H1 (cell line): Measurements from ENCODE around the gene ACOX1. TPM values are rescaled to one million over a fixed set of nuclear protein-coding genes. Genes with fewer than 3 reads are reported as not detected.

Experiments
- CTCF ChIA-PET: fragments of 300-600 bp; sonication (Branson Sonifier 250); formaldehyde crosslinking; loops from one replicate; lab custom pipeline; 2021; ENCODE audit not compliant: partially characterized antibody; lab: Charles Lee
- POLR2A ChIA-PET: fragments of 300-600 bp; sonication (Branson Sonifier 250); formaldehyde crosslinking; loops from one replicate; lab custom pipeline; 2021; ENCODE audit warnings: inconsistent platforms; ENCODE audit not compliant: partially characterized antibody; lab: Charles Lee
- DNase-seq, 2 experiments: peaks; one replicate each; pipeline versions ENCODE4 v3.0.0 to v3.0.0-alpha.2; 2010 to 2022; ENCODE audit warnings: low spot score in 2 of 2, low read depth in 1 of 2, mixed read lengths in 1 of 2
- FAIRE-seq: peaks from 2 replicates; lab custom pipeline; 2011; peaks lifted over from hg19 to GRCh38; lab: Jason Lieb, UNC
- H2AFZ ChIP-seq: 2 replicates; pipeline ENCODE4 v1.8.1; 2012; ENCODE audit warnings: low read length, inconsistent platforms
- H2AK5ac ChIP-seq: 2 replicates; pipeline ENCODE4 v1.6.1; 2013; ENCODE audit warnings: low read depth, low read length
- H2BK120ac ChIP-seq: replicated peaks from 2 replicates; pipeline ENCODE3; 2013; ENCODE audit warnings: low read depth, low read length, inconsistent platforms
- H2BK12ac ChIP-seq: 2 replicates; pipeline ENCODE4 v1.6.1; 2013; ENCODE audit warnings: low read depth, low read length
- H2BK15ac ChIP-seq: 2 replicates; pipeline ENCODE4 v1.6.1; 2013; ENCODE audit warnings: low read length
- H2BK20ac ChIP-seq: 2 replicates; pipeline ENCODE4 v1.6.1; 2013; ENCODE audit warnings: low read length
- H2BK5ac ChIP-seq: 2 replicates; pipeline ENCODE4 v1.6.1; 2013; ENCODE audit warnings: low read depth, low read length
- H3K14ac ChIP-seq: 2 replicates; pipeline ENCODE4 v1.6.1; 2013; ENCODE audit warnings: inconsistent platforms; ENCODE audit not compliant: insufficient read length
- H3K18ac ChIP-seq: 2 replicates; pipeline ENCODE4 v1.6.1; 2013; ENCODE audit warnings: low read length; ENCODE audit errors: extremely low read depth
- H3K23ac ChIP-seq: 2 replicates; pipeline ENCODE4 v1.6.1; 2013; ENCODE audit warnings: inconsistent platforms; ENCODE audit not compliant: insufficient read length
- H3K23me2 ChIP-seq: 2 replicates; pipeline ENCODE4 v1.6.1; 2013; ENCODE audit warnings: low read depth, low read length
- H3K27ac ChIP-seq: 2 replicates; pipeline ENCODE4 v1.6.1; 2011; ENCODE audit warnings: low read depth, low read length, inconsistent platforms
- H3K27me3 ChIP-seq, 4 experiments: replicated peaks in 1 of 4; 1 replicate in 1 of 4; 2 replicates in 3 of 4; pipeline versions ENCODE4 v1.6.1 to v1.8.1; 2011 to 2013; ENCODE audit warnings: low read length in 3 of 4, mild to moderate bottlenecking in 3 of 4, inconsistent platforms in 2 of 4, mixed read lengths in 2 of 4, moderate library complexity in 1 of 4; ENCODE audit not compliant: control insufficient read depth in 3 of 4, insufficient read depth in 3 of 4; ENCODE audit errors: extremely low read depth in 1 of 4
- H3K36me3 ChIP-seq, 4 experiments: 2 replicates each; pipeline versions ENCODE4 v1.6.1 to v1.8.1; 2011 to 2013; ENCODE audit warnings: mild to moderate bottlenecking in 4 of 4, low read length in 3 of 4, moderate library complexity in 2 of 4, control low read depth in 1 of 4, inconsistent platforms in 1 of 4; ENCODE audit not compliant: insufficient read depth in 4 of 4, control insufficient read depth in 2 of 4
- H3K4ac ChIP-seq: replicated peaks from 2 replicates; pipeline ENCODE3; 2013; ENCODE audit warnings: low read length, low read depth, mixed read lengths, inconsistent platforms; ENCODE audit not compliant: insufficient read length
- H3K4me1 ChIP-seq, 4 experiments: replicated peaks in 1 of 4; 1 replicate in 1 of 4; 2 replicates in 3 of 4; pipeline versions ENCODE4 v1.6.1 to v1.8.1; 2011 to 2013; ENCODE audit warnings: low read length in 3 of 4, inconsistent platforms in 2 of 4, mixed read lengths in 1 of 4; ENCODE audit not compliant: insufficient read depth in 4 of 4, control insufficient read depth in 3 of 4
- H3K4me2 ChIP-seq, 2 experiments: 2 replicates each; pipeline versions ENCODE4 v1.6.1 to v1.8.1; 2011 to 2013; ENCODE audit warnings: low read depth in 2 of 2, low read length in 2 of 2, control low read depth in 1 of 2, inconsistent platforms in 1 of 2, mild to moderate bottlenecking in 1 of 2; ENCODE audit not compliant: insufficient read depth in 1 of 2
- H3K4me3 ChIP-seq, 4 experiments: fragments of 200-600, 300-600 bp in 1 of 4; sonication (generic), shearing (Covaris generic), sonication (Bioruptor Twin) in 1 of 4; 2 replicates each; pipeline versions ENCODE4 v1.5.1 to v1.8.1; 2011 to 2016; ENCODE audit warnings: low read length in 4 of 4, low read depth in 3 of 4, control low read depth in 2 of 4, inconsistent platforms in 2 of 4, mild to moderate bottlenecking in 2 of 4, mixed read lengths in 1 of 4, moderate library complexity in 1 of 4; ENCODE audit not compliant: insufficient read depth in 2 of 4; ENCODE audit errors: extremely low read depth in 1 of 4
- H3K56ac ChIP-seq: replicated peaks from 2 replicates; pipeline ENCODE3; 2013; ENCODE audit warnings: low read depth, mild to moderate bottlenecking, mixed read lengths, low read length, inconsistent platforms; ENCODE audit not compliant: insufficient read length
- H3K79me1 ChIP-seq: 2 replicates; pipeline ENCODE4 v1.6.1; 2013; ENCODE audit warnings: low read depth, low read length, control low read depth
- H3K79me2 ChIP-seq, 2 experiments: 2 replicates each; pipeline versions ENCODE4 v1.6.1 to v1.8.1; 2012 to 2013; ENCODE audit warnings: low read length in 2 of 2, mild to moderate bottlenecking in 2 of 2, inconsistent platforms in 1 of 2; ENCODE audit not compliant: insufficient read depth in 2 of 2, control insufficient read depth in 1 of 2
- H3K9ac ChIP-seq, 4 experiments: replicated peaks in 1 of 4; 1 replicate in 1 of 4; 2 replicates in 3 of 4; pipeline versions ENCODE4 v1.6.1 to v1.8.1; 2011 to 2013; ENCODE audit warnings: low read depth in 3 of 4, low read length in 3 of 4, control low read depth in 2 of 4, mild to moderate bottlenecking in 2 of 4, moderate library complexity in 2 of 4, inconsistent platforms in 1 of 4; ENCODE audit errors: extremely low read depth in 1 of 4
- H3K9me3 ChIP-seq, 2 experiments: 2 replicates each; pipeline versions ENCODE4 v1.6.1 to v1.8.1; 2012 to 2013; ENCODE audit warnings: mild to moderate bottlenecking in 2 of 2, moderate library complexity in 2 of 2, control low read depth in 1 of 2, inconsistent platforms in 1 of 2, low read depth in 1 of 2, low read length in 1 of 2, mixed read lengths in 1 of 2; ENCODE audit not compliant: insufficient read depth in 2 of 2
- H4K20me1 ChIP-seq, 2 experiments: replicated peaks in 1 of 2; 2 replicates each; pipeline versions ENCODE3 to v1.8.1; 2011 to 2013; ENCODE audit warnings: inconsistent platforms in 2 of 2, low read length in 2 of 2, mild to moderate bottlenecking in 1 of 2; ENCODE audit not compliant: insufficient read depth in 2 of 2, control insufficient read depth in 1 of 2
- H4K5ac ChIP-seq: 2 replicates; pipeline ENCODE4 v1.6.1; 2013; ENCODE audit warnings: low read length, low read depth, mixed read lengths, inconsistent platforms; ENCODE audit not compliant: insufficient read length
- H4K8ac ChIP-seq: 2 replicates; pipeline ENCODE4 v1.8.0; 2013; ENCODE audit warnings: mild to moderate bottlenecking, moderate library complexity, low read length, inconsistent platforms; ENCODE audit not compliant: insufficient read depth; ENCODE audit errors: extremely low read depth
- H4K91ac ChIP-seq: replicated peaks from 2 replicates; pipeline ENCODE3; 2013; ENCODE audit warnings: low read length, mixed read lengths, inconsistent platforms; ENCODE audit not compliant: insufficient read length
- CBX8 ChIP-seq: fragments of 300-800, 300-1000 bp; sonication (generic); IDR thresholded peaks from 2 replicates; pipeline ENCODE4 v1.7.1; 2016; ENCODE audit warnings: low read depth, low read length, borderline replicate concordance
- CHD2 ChIP-seq: IDR thresholded peaks from 2 replicates; pipeline ENCODE4 v1.6.1; 2012; ENCODE audit warnings: low read length, improper control_type of control experiment
- POLR2AphosphoS5 ChIP-seq: IDR thresholded peaks from 2 replicates; pipeline ENCODE4 v1.6.1; 2011; ENCODE audit warnings: low read depth, low read length
- WGBS, 2 experiments: shearing (Covaris generic) in 1 of 2; methylation state at CpG; one replicate each; pipeline versions ENCODE4 v1.1.6 to v1.1.7; 2013 to 2015; ENCODE audit warnings: low lambda C conversion rate in 2 of 2, mixed read lengths in 2 of 2, inconsistent platforms in 1 of 2, low coverage in 1 of 2, missing lambda C conversion rate in 1 of 2; ENCODE audit not compliant: insufficient replicate concordance in 2 of 2, insufficient coverage in 1 of 2, insufficient read length in 1 of 2; ENCODE audit errors: extremely low coverage in 1 of 2, missing lambda C conversion rate in 1 of 2; 5-methylcytosine and 5-hydroxymethylcytosine counted together
- polyA plus RNA-seq, 7 experiments: library from polyadenylated mRNA; depleted of rRNA in 3 of 7; stranded (reverse) in 5 of 7; unstranded in 2 of 7; fragments of >200 nt in 5 of 7; fragments of 200-250 nt in 2 of 7; gene quantifications; 1 replicate in 5 of 7; 2 replicates in 1 of 7; 4 replicates in 1 of 7; pipeline versions ENCODE4 v1.2.1 to v1.2.3, GENCODE V29; 2011 to 2013; ENCODE audit warnings: missing spikeins in 2 of 7, mixed read lengths in 2 of 7
- total RNA-seq: library from RNA; stranded (reverse); fragmentation: NEBNext Ultra II Directional; extraction: Animal tissue kit (Norgen Biotek cat#: 25700); gene quantifications from 2 replicates; pipeline ENCODE4 v1.2.1, GENCODE V29; 2021

ACOX1 gene
- total and polyA plus RNA-seq, 2 of the 8 experiments (the other 6 are each of a cell fraction or from before 2014, with no cell fraction given), result 10.5 to 30.4 TPM

GRCh38 chr17:75915268-75915667 is 63.7 kb downstream of the ACOX1 start:
- Histone ChIP-seq H3K27me3 (no peaks in the 10 kb centered on the region), H2AK5ac (no peak overlapping the region), H4K91ac (no peak overlapping the region), H3K79me1 (no peaks in the 10 kb centered on the region), H3K79me2 (no peaks in the 10 kb centered on the region), H2AFZ (no peak overlapping the region), H3K9ac (no peak overlapping the region), H3K23me2 (no peaks in the 10 kb centered on the region), H2BK15ac (no peak overlapping the region), H2BK12ac (no peak overlapping the region), H2BK120ac (no peak overlapping the region), H4K8ac (no peak overlapping the region; the same call in 1 of the 2 replicates), H3K23ac (no peak overlapping the region), H3K4me1 (no peaks in the 10 kb centered on the region; a peak in 2 of 7 replicates), H4K20me1 (no peaks in the 10 kb centered on the region), H3K27ac (no peak overlapping the region), H3K14ac (no peak overlapping the region), H3K4ac (no peak overlapping the region), H2BK5ac (0 out of 2 replicates have a peak overlapping the region, but pooled peaks have one; percentile 66), H2BK20ac (no peak overlapping the region), H3K36me3 (peaks cover 0 to 3% (median 0%) of the 10 kb centered on the region in 4 experiments; a peak in 2 of 8 replicates), H4K5ac (no peak overlapping the region), H3K4me2 (no peak overlapping the region), H3K18ac (no peak overlapping the region), H3K9me3 (no peaks in the 10 kb centered on the region), H3K4me3 (no peak overlapping the region), H3K56ac (no peak overlapping the region)
- 93% methylated on average over 8 of the region's 8 CpGs; no CpG with 5 or more reads in 1 of the 2 experiments for WGBS, 2 experiments
- CTCF ChIA-PET, result interaction anchor here (1.0 to 51.3 kb wide), 9 partner anchors 9 to 359 kb away, joined by 3 to 885 read pairs (median 5); partner anchors contain the start of genes CDK3, FBF1 and MRPL38
- no peak for DNase-seq
- POLR2A ChIA-PET, result interaction anchor here (0.9 to 2.9 kb wide), 4 partner anchors 9 to 163 kb away, joined by 3 to 13 read pairs (median 3); partner anchors contain the start of genes FBF1 and MRPL38
- FAIRE-seq, result no peak
- TF ChIP-seq POLR2AphosphoS5, result no peak
- no peak for TF ChIP-seq CBX8
- no peak for TF ChIP-seq CHD2
